Hepatocyte (in vitro differentiated cells): ENCODE measurements around the gene TBC1D4. TPM values are rescaled to one million over a fixed set of nuclear protein-coding genes. Genes with fewer than 3 reads are reported as not detected.

ENCODE experiments used
- DNase-seq: peaks from one replicate; pipeline ENCODE4 v3.0.0-alpha.2; 2016; ENCODE audit warnings: low spot score
- H2AFZ ChIP-seq: fragments of 200-600 bp; sonication (generic); 2 replicates; pipeline ENCODE4 v1.6.0; 2016; ENCODE audit warnings: antibody characterized with exemption, mild to moderate bottlenecking
- H3K27ac ChIP-seq: fragments of 200-600 bp; sonication (generic); 2 replicates; pipeline ENCODE4 v1.5.1; 2016; ENCODE audit warnings: mild to moderate bottlenecking
- H3K27me3 ChIP-seq: fragments of 200-600 bp; sonication (generic); 2 replicates; pipeline ENCODE4 v1.6.1; 2016
- H3K36me3 ChIP-seq: fragments of 200-600 bp; sonication (generic); replicated peaks from 2 replicates; pipeline ENCODE4 v1.5.1; 2016; ENCODE audit warnings: low read depth; ENCODE audit not compliant: insufficient read depth
- H3K4me1 ChIP-seq: fragments of 200-600 bp; sonication (generic); 2 replicates; pipeline ENCODE4 v1.5.1; 2016; ENCODE audit warnings: mild to moderate bottlenecking, moderate library complexity; ENCODE audit not compliant: insufficient read depth
- H3K4me2 ChIP-seq: fragments of 200-600 bp; sonication (generic); 2 replicates; pipeline ENCODE4 v1.6.0; 2016
- H3K4me3 ChIP-seq: fragments of 200-600 bp; sonication (generic); 2 replicates; pipeline ENCODE4 v1.5.1; 2016; ENCODE audit warnings: mild to moderate bottlenecking
- H3K79me2 ChIP-seq: fragments of 200-600 bp; sonication (generic); 2 replicates; pipeline ENCODE4 v1.6.0; 2017; ENCODE audit warnings: mild to moderate bottlenecking
- H3K9me2 ChIP-seq: fragments of 200-600 bp; sonication (generic); replicated peaks from 2 replicates; pipeline ENCODE4 v1.6.0; 2017; ENCODE audit warnings: mild to moderate bottlenecking; ENCODE audit not compliant: insufficient read depth
- H3K9me3 ChIP-seq: fragments of 200-600 bp; sonication (generic); 2 replicates; pipeline ENCODE4 v1.5.1; 2016; ENCODE audit warnings: low read depth, mild to moderate bottlenecking
- H4K20me1 ChIP-seq: fragments of 200-600 bp; sonication (generic); 2 replicates; pipeline ENCODE4 v1.6.0; 2016; ENCODE audit warnings: mild to moderate bottlenecking; ENCODE audit not compliant: insufficient read depth, poor library complexity, severe bottlenecking
- EZH2 ChIP-seq: fragments of 200-600 bp; sonication (generic); IDR thresholded peaks from 2 replicates; pipeline ENCODE4 v1.6.1; 2016; ENCODE audit warnings: antibody characterized with exemption, mild to moderate bottlenecking, borderline replicate concordance
- EZH2phosphoT487 ChIP-seq: fragments of 200-600 bp; sonication (generic); IDR thresholded peaks from one replicate; pipeline ENCODE4 v1.6.1; 2018; ENCODE audit warnings: antibody characterized with exemption, mild to moderate bottlenecking, low read depth, moderate library complexity; ENCODE audit not compliant: unreplicated experiment, severe bottlenecking
- WGBS: methylation state at CpG from one replicate; pipeline ENCODE4 v1.1.6; 2016; ENCODE audit warnings: low lambda C conversion rate; ENCODE audit errors: missing lambda C conversion rate; 5-methylcytosine and 5-hydroxymethylcytosine counted together
- polyA plus RNA-seq: library from polyadenylated mRNA; unstranded; fragments of >200 nt; fragmentation: Nextera tagmentation; extraction: Ambion mirVana; gene quantifications from 2 replicates; pipeline ENCODE4 v1.2.1, GENCODE V29; 2016
- total RNA-seq: library from RNA; depleted of rRNA; stranded (reverse); fragments of >200 nt; gene quantifications from 2 replicates; pipeline ENCODE4 v1.2.3, GENCODE V29; 2014
- TF ChIP-seq, protein P1 (sequence below): fragments of 200-600 bp; sonication (generic); IDR thresholded peaks from 2 replicates; pipeline ENCODE4 v1.5.1; 2016; ENCODE audit warnings: antibody characterized with exemption, mild to moderate bottlenecking; ENCODE audit not compliant: poor library complexity

TBC1D4 gene
- total and polyA plus RNA-seq, 2 experiments from 2014 or later: 7.6 to 17.1 TPM

DNA sequence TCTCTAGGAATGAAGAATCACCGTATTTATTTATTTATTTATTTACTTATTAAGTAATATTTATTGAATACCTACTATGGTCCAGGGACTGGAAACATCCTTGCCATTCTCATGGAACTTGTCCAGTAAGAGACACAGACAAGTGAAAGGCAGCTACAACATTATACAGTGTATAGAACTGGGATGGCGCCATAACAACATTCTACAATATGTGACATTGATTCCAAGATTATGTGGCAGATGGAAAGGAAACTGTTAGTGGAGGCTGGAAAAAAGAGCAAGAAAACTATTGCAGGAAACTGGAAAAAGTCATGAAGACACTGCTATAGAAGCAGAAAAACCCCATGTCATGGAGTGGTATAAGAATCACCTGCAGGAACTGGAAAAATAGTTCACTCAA is 9.4 kb upstream of the TBC1D4 start:
- H3K9me2 ChIP-seq: no peaks in the 10 kb centered on the region
- no peaks in the 10 kb centered on the region for H3K9me3 ChIP-seq
- no peak overlapping the region for H3K27ac ChIP-seq
- no peak overlapping the region for H3K4me3 ChIP-seq
- TF ChIP-seq, protein P1, sequence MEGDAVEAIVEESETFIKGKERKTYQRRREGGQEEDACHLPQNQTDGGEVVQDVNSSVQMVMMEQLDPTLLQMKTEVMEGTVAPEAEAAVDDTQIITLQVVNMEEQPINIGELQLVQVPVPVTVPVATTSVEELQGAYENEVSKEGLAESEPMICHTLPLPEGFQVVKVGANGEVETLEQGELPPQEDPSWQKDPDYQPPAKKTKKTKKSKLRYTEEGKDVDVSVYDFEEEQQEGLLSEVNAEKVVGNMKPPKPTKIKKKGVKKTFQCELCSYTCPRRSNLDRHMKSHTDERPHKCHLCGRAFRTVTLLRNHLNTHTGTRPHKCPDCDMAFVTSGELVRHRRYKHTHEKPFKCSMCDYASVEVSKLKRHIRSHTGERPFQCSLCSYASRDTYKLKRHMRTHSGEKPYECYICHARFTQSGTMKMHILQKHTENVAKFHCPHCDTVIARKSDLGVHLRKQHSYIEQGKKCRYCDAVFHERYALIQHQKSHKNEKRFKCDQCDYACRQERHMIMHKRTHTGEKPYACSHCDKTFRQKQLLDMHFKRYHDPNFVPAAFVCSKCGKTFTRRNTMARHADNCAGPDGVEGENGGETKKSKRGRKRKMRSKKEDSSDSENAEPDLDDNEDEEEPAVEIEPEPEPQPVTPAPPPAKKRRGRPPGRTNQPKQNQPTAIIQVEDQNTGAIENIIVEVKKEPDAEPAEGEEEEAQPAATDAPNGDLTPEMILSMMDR: no peak
- TF ChIP-seq EZH2 (no peak), EZH2phosphoT487 (no peak)
- DNase-seq: no peak
- no peaks in the 10 kb centered on the region for H3K27me3 ChIP-seq
- no peaks in the 10 kb centered on the region for H3K79me2 ChIP-seq
- no peaks in the 10 kb centered on the region for H3K4me1 ChIP-seq
- no peaks in the 10 kb centered on the region for H3K36me3 ChIP-seq
- no peak overlapping the region for H3K4me2 ChIP-seq
- WGBS: 95% methylated on average over 2 of the region's 2 CpGs
- H2AFZ ChIP-seq: no peak overlapping the region
- H4K20me1 ChIP-seq: no peaks in the 10 kb centered on the region

DNA sequence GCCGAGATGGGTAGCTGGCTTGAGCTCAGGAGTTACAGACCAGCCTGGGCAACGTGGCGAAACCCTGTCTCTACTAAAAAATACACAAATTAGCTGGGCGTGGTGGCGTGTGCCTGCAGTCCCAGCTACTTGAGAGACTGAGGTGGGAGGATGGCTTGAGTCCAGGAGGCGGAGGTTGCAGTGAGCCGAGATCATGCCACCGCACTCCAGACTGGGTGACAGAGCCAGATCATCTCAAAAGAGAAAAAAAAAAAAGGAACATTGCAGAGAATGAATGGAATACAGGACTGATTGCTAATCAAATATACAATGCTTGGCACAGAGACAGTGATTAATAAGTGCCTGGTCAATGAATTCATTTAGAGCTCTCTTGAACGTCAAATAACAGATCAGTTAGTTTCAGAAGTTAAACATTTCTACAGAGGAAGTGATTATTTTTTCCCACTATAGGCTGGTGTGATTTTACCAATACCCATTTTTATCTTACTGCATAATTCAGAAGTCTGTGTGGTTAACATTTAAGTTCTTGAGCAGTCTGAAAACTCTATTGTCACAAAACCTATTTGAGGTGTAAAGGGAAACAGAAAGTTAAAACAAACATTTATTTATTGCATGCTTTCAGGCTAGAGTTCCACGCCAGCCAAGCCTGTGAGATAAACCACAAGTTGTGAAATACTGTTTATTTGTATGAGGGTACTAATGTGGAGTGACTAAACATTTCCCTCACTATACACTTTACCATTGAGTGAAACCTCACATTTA is 7.7 kb upstream of the TBC1D4 start:
- no peaks in the 10 kb centered on the region for H3K36me3 ChIP-seq
- 77% methylated on average over 10 of the region's 10 CpGs for WGBS
- H3K27ac ChIP-seq: no peak overlapping the region
- H3K9me2 ChIP-seq: no peaks in the 10 kb centered on the region
- H3K4me3 ChIP-seq: no peak overlapping the region
- TF ChIP-seq EZH2phosphoT487 (no peak), EZH2 (no peak)
- TF ChIP-seq, protein P1: no peak
- H3K79me2 ChIP-seq: no peaks in the 10 kb centered on the region
- H4K20me1 ChIP-seq: no peaks in the 10 kb centered on the region
- no peaks in the 10 kb centered on the region for H3K4me1 ChIP-seq
- H3K27me3 ChIP-seq: no peaks in the 10 kb centered on the region
- H3K4me2 ChIP-seq: peak overlapping the region; percentile 45
- no peaks in the 10 kb centered on the region for H3K9me3 ChIP-seq
- DNase-seq: peak; percentile 33
- no peak overlapping the region for H2AFZ ChIP-seq

DNA sequence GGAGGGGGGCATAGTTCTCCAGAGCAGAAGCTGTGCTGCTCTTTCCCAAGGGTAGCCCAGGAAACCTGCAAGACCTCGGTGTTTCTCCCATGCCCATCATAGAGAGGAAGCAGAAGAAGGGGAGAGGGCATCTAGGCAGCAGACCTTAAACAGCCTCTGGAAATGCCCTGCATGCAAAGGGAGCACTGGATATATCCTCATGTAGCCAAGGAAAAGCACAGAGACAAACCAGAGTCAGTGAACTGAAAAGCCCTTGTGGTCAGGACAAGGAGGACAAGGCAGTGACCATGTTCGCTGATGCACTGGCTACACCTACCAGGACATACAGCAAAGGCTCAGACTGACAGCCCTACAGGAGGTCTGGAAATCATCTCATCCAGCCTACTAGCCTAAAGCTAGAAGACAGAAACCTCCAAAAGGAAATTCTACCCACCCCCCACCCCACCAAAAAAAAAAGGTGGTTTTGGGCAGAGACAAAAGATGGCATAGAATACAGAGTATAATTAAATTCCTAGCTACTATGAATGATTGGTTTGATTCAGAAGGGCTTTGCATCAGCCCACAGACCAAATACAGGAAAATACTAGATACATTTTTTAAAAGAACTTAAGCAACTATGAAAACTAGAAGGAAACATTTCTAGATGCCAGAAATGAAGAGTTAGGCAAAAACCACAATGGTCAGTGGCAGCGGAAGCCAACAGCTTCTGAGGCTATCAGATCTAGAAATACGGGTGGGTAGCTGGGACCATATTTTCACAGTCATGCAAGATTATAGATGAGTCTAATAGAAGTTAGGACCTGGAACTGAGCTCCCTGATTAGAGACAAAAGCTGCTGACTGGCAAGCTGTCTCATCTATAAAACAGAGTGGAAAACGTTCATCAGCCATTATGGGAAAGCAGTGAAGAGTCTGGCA is 4.4 kb upstream of the TBC1D4 start:
- Histone ChIP-seq H3K36me3 (no peaks in the 10 kb centered on the region), H3K9me3 (no peaks in the 10 kb centered on the region), H2AFZ (no peak overlapping the region), H3K4me1 (no peaks in the 10 kb centered on the region), H4K20me1 (no peaks in the 10 kb centered on the region), H3K27me3 (no peaks in the 10 kb centered on the region), H3K27ac (no peak overlapping the region), H3K4me3 (no peak overlapping the region), H3K79me2 (no peaks in the 10 kb centered on the region), H3K4me2 (no peak overlapping the region), H3K9me2 (no peaks in the 10 kb centered on the region)
- no peak for DNase-seq
- 57% methylated on average over 5 of the region's 5 CpGs for WGBS
- TF ChIP-seq EZH2phosphoT487 (no peak), EZH2 (no peak)
- TF ChIP-seq, protein P1: no peak
